Panc1 (cell line): ENCODE measurements around the gene PLBD2. TPM values are rescaled to one million over a fixed set of nuclear protein-coding genes. Genes with fewer than 3 reads are reported as not detected.

Experiments used
- ATAC-seq: fragments of 200-7000 bp; cut with Tn5 transposase; 2 replicates; pipeline ENCODE4 v1.9.1; 2020; ENCODE audit warnings: mild to moderate bottlenecking, moderate library complexity
- BruUV-seq: library from RNA; stranded (reverse); fragments of 400-500 nt; replicated peaks from 2 replicates; lab custom pipeline; 2021; lab: Mats Ljungman, UMichigan
- CTCF ChIA-PET: fragments of 300-600 bp; sonication (Branson Sonifier 250); formaldehyde crosslinking; loops from one replicate; lab custom pipeline; 2022; ENCODE audit warnings: antibody characterized with exemption; lab: Charles Lee
- POLR2A ChIA-PET: fragments of 300-600 bp; sonication (Branson Sonifier 250); formaldehyde crosslinking; loops from one replicate; lab custom pipeline; 2022; ENCODE audit warnings: antibody characterized with exemption; lab: Charles Lee
- DNase-seq: peaks from one replicate; pipeline ENCODE4 v3.0.0-alpha.2; 2010; ENCODE audit warnings: low read depth, low spot score
- H3K27ac ChIP-seq: 2 replicates; pipeline ENCODE4 v1.5.1; 2011; ENCODE audit warnings: mild to moderate bottlenecking, low read length, inconsistent platforms
- H3K27me3 ChIP-seq: fragments of 200-500 bp; sonication (Bioruptor generic); 2 replicates; pipeline ENCODE4 v1.6.0; 2014; ENCODE audit warnings: low read length, inconsistent platforms; ENCODE audit not compliant: control insufficient read depth, insufficient read depth
- H3K36me3 ChIP-seq: fragments of 200-500 bp; sonication (Bioruptor generic); 2 replicates; pipeline ENCODE4 v1.5.1; 2014; ENCODE audit warnings: inconsistent platforms, mild to moderate bottlenecking, low read length, moderate library complexity; ENCODE audit not compliant: control insufficient read depth, insufficient read depth
- H3K4me1 ChIP-seq: 2 replicates; pipeline ENCODE4 v1.5.1; 2011; ENCODE audit warnings: inconsistent platforms, mild to moderate bottlenecking, low read length, moderate library complexity; ENCODE audit not compliant: control insufficient read depth, insufficient read depth
- H3K4me3 ChIP-seq, 2 experiments: 2 replicates each; pipeline ENCODE4 v1.5.1; 2011 to 2012; ENCODE audit warnings: low read depth in 2 of 2, low read length in 2 of 2, mild to moderate bottlenecking in 2 of 2, inconsistent platforms in 1 of 2, moderate library complexity in 1 of 2
- H3K9me3 ChIP-seq: fragments of 200-500 bp; sonication (Bioruptor generic); 2 replicates; pipeline ENCODE4 v1.5.1; 2014; ENCODE audit warnings: low read depth, mild to moderate bottlenecking, inconsistent platforms, low read length, moderate library complexity; ENCODE audit not compliant: control insufficient read depth, insufficient read depth
- CTCF ChIP-seq: fragments of 450-650 bp; IDR thresholded peaks from 2 replicates; pipeline ENCODE4 v1.5.1; 2017; ENCODE audit warnings: mild to moderate bottlenecking
- POLR2AphosphoS5 ChIP-seq: IDR thresholded peaks from 2 replicates; pipeline ENCODE4 v1.6.1; 2012; ENCODE audit warnings: mild to moderate bottlenecking, low read depth, low read length, moderate library complexity
- REST ChIP-seq, 2 experiments: IDR thresholded peaks; 2 replicates each; pipeline ENCODE4 v1.6.1; 2011 to 2012; ENCODE audit warnings: low read depth in 2 of 2, control low read depth in 1 of 2, low read length in 1 of 2, mild to moderate bottlenecking in 1 of 2, moderate library complexity in 1 of 2; ENCODE audit not compliant: insufficient read depth in 1 of 2
- SIN3A ChIP-seq: IDR thresholded peaks from 2 replicates; pipeline ENCODE4 v1.6.1; 2012; ENCODE audit warnings: low read depth, mild to moderate bottlenecking, low read length, moderate library complexity, borderline replicate concordance; ENCODE audit not compliant: insufficient read depth
- TCF7L2 ChIP-seq: IDR thresholded peaks from 2 replicates; pipeline ENCODE4 v1.6.1; 2011; ENCODE audit warnings: mild to moderate bottlenecking, low read depth, low read length, inconsistent platforms
- in situ Hi-C: cut with HindIII; loops from 2 replicates; pipeline ENCODE4 v1.10.0; 2016; ENCODE audit warnings: low sequenced_read_pairs, low pct_unique_long_range_greater_than_20kb
- intact Hi-C: fragments of 100-400 bp; cut with micrococcal nuclease; formaldehyde crosslinking; loops from one replicate; pipeline ENCODE4 v1.10.0; 2022; ENCODE audit not compliant: unreplicated experiment
- total RNA-seq: library from RNA; stranded (reverse); gene quantifications from one replicate; pipeline ENCODE4 v1.2.1, GENCODE V29; 2021; ENCODE audit not compliant: unreplicated experiment

Gene PLBD2
- total RNA-seq, 1 experiment from 2014 or later: 69.7 TPM

GRCh38 chr12:113373969-113374368 lies 15.6 kb downstream of the PLBD2 start:
- H3K27me3 ChIP-seq: no peaks in the 10 kb centered on the region
- no peaks in the 10 kb centered on the region for H3K9me3 ChIP-seq

DNA sequence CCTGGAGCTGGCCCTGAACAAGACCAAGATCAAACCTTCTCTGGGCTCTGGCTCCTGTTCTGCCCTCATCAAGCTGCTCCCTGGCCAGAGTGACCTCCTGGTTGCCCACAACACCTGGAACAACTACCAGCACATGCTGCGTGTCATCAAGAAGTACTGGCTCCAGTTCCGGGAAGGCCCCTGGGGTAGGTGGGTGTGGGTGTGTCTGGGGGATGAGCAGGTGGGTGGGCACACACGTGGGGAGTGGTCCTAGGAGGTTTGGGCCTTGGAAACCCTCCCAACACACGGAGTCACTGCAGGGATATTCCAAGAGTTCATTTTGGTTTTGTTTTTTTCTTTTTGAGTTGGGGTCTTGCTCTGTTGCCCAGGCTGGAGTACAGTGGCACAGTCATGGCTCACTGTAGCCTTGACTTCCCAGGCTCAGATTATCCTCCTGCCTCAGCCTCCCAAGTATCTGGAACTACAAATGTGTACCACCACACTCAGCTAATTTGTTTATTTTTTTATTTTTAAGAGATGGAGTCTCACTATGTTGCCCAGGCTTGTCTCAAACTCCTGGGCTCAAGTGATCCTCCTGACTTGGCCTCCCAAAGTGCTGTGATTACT lies 16.5 kb downstream of the PLBD2 start:
- CTCF ChIA-PET: no interaction called here
- intact Hi-C loops (no loop called here), in situ Hi-C loops (no loop called here)
- Histone ChIP-seq H3K9me3 (no peaks in the 10 kb centered on the region), H3K4me1 (no peaks in the 10 kb centered on the region), H3K27ac (no peak overlapping the region), H3K27me3 (no peaks in the 10 kb centered on the region), H3K4me3 (no peak overlapping the region), H3K36me3 (no peaks in the 10 kb centered on the region)
- no TSS peak for BruUV-seq
- no peak for DNase-seq
- TF ChIP-seq POLR2AphosphoS5: no peak
- TF ChIP-seq SIN3A: no peak
- TF ChIP-seq REST (IDR thresholded peaks at IDR 0.05; ENCODE audit: insufficient read depth in 1 of 2, low read depth in 2 of 2, low read length in 1 of 2): no peak
- TF ChIP-seq CTCF: no peak
- TF ChIP-seq TCF7L2: no peak
- ATAC-seq: no peak
- POLR2A ChIA-PET: no interaction called here

More at GRCh38 chr12:113373969-113374368, 15.6 kb downstream of the PLBD2 start:
- H3K27ac ChIP-seq: no peak overlapping the region
- in situ Hi-C loops: no loop called here
- H3K4me3 ChIP-seq: no peak overlapping the region
- ChIA-PET POLR2A (no interaction called here), CTCF (no interaction called here)
- DNase-seq (no peak), ATAC-seq (no peak)
- H3K36me3 ChIP-seq: no peaks in the 10 kb centered on the region
- H3K4me1 ChIP-seq: no peaks in the 10 kb centered on the region
- BruUV-seq: no TSS peak
- intact Hi-C loops: no loop called here
- TF ChIP-seq SIN3A: no peak
- TF ChIP-seq TCF7L2: no peak

DNA sequence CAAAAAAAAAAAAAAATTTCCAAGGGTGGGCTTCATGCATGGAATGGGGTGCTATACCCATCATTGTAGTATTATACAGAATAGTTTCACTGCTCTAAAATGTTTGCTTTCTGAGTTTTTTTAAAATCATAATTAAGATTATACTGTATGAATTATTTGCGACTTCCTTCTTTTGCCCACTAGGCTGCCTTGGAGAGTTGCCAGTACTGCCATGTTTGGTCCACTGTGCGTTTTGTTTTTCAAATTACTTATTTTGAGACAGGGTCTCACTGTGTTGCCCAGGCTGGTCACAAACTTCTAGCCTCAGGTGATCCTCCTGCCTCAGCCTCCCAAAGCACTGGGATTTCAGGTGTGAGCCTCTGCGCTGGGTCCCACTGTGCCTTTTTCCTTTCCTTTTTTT lies 19.9 kb downstream of the PLBD2 start:
- Histone ChIP-seq H3K4me1 (no peaks in the 10 kb centered on the region), H3K36me3 (no peaks in the 10 kb centered on the region), H3K27ac (no peak overlapping the region), H3K9me3 (no peaks in the 10 kb centered on the region), H3K4me3 (no peak overlapping the region), H3K27me3 (no peaks in the 10 kb centered on the region)
- ATAC-seq (no peak), DNase-seq (no peak)
- in situ Hi-C loops: no loop called here
- ChIA-PET CTCF (no interaction called here), POLR2A (no interaction called here)
- intact Hi-C loops: no loop called here
- BruUV-seq: no TSS peak
- TF ChIP-seq CTCF: no peak
- no peak for TF ChIP-seq POLR2AphosphoS5
- no peak for TF ChIP-seq TCF7L2
- TF ChIP-seq SIN3A: no peak
- no peak for TF ChIP-seq REST (IDR thresholded peaks at IDR 0.05; ENCODE audit: insufficient read depth in 1 of 2, low read depth in 2 of 2, low read length in 1 of 2)
